SJCRH30 (cell line): ENCODE data around the gene ZNF493. TPM values are rescaled to one million over a fixed set of nuclear protein-coding genes. Genes with fewer than 3 reads are reported as not detected.
A peak's percentile ranks its signal among the peaks of the same experiment; 100 is the strongest.

Experiments used
- DNase-seq, 2 experiments: peaks; one replicate each; pipeline ENCODE4 v3.0.0-alpha.2; 2015 to 2020
- H3K27ac ChIP-seq: fragments of 250-450 bp; sonication (Bioruptor Pico); 2 replicates; pipeline ENCODE4 v1.5.1; 2020; ENCODE audit warnings: mild to moderate bottlenecking, moderate library complexity
- H3K27me3 ChIP-seq: fragments of 250-450 bp; sonication (Bioruptor Pico); 2 replicates; pipeline ENCODE4 v1.5.1; 2020; ENCODE audit warnings: mild to moderate bottlenecking, moderate library complexity
- H3K36me3 ChIP-seq: fragments of 250-450 bp; sonication (Bioruptor Pico); 2 replicates; pipeline ENCODE4 v1.5.1; 2020; ENCODE audit warnings: mild to moderate bottlenecking, moderate library complexity
- H3K4me1 ChIP-seq: fragments of 250-450 bp; sonication (Bioruptor Pico); 2 replicates; pipeline ENCODE4 v1.5.1; 2020; ENCODE audit warnings: mild to moderate bottlenecking, moderate library complexity
- H3K4me3 ChIP-seq: fragments of 250-450 bp; sonication (Bioruptor Pico); 2 replicates; pipeline ENCODE4 v1.5.1; 2020; ENCODE audit warnings: mild to moderate bottlenecking, moderate library complexity
- H3K9me3 ChIP-seq: fragments of 250-450 bp; sonication (Bioruptor Pico); replicated peaks from 2 replicates; pipeline ENCODE4 v1.5.1; 2020; ENCODE audit warnings: mild to moderate bottlenecking, moderate library complexity
- total RNA-seq: library from RNA; depleted of rRNA; stranded (reverse); fragments of >200 nt; shearing (Covaris generic); gene quantifications from 2 replicates; pipeline ENCODE4 v1.2.3, GENCODE V29; 2014; rRNA removed

The ZNF493 gene
- total RNA-seq, result 18.5 and 25.3 TPM in 2 replicates

DNA sequence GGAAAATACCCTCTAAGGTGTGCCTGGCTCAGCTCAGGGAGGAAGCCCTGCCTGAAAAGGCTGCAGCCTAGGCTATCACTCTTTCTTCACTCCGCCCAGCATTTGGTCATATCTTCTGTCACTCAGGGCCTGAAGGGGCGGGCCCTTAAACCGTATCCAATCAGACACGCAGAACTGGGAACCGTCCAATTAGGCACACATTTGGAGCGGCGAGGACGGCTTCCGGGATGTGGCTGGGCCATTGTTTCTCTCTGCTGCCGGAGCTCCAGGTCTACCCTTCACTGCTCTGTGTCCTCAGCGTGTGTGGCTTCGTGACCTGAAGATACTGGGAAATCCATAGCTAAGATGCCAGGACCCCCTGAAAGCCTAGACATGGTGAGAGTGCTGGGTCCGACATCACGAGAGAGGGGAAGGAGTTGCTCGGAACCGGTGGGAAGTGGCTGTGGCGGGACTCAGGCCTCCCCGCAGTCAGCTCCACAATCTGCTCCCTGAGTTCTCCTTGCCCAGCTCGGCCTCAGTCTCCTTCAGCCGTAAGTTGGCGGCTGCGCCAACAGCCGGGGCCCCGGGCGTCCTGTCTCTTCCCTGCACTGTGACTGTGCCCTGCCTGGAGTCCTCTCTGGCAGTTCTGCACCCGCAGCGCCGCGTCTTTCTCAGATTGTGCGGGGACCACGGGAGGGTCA, at the start of gene ZNF493:
Gene ZNF493, plus strand, starts transcription at position 241 of the 680 bp plus-strand sequence. Its CDS starts 105 bp downstream, at position 346.
- H3K36me3 ChIP-seq, result peaks cover 37% of the 10 kb centered on the region
- peak; percentile 94 to 98 for DNase-seq
- H3K27me3 ChIP-seq, result no peaks in the 10 kb centered on the region
- H3K4me3 ChIP-seq, result peak within 1 kb of the TSS; percentile 82
- 0 out of 2 replicates have a peak, but pooled peaks cover 3% of the 10 kb centered on the region for H3K4me1 ChIP-seq
- peaks cover 8% of the 10 kb centered on the region for H3K9me3 ChIP-seq
- H3K27ac ChIP-seq, result peak within 1 kb of the TSS; percentile 80

GRCh38 chr19:21352830-21353229, 44.1 kb upstream of the ZNF493 start:
- Histone ChIP-seq H3K9me3 (0 out of 2 replicates have a peak, but pooled peaks cover 2% of the 10 kb centered on the region), H3K4me3 (no peak overlapping the region), H3K4me1 (no peaks in the 10 kb centered on the region), H3K27ac (no peak overlapping the region), H3K36me3 (no peaks in the 10 kb centered on the region), H3K27me3 (no peaks in the 10 kb centered on the region)
- DNase-seq, result no peak

GRCh38 chr19:21358768-21359451, 38.0 kb upstream of the ZNF493 start, which contains the start of gene ZNF738:
TSS of gene ZNF738 (plus strand) at chr19:21359000. CDS start at chr19:21359141, 141 bp downstream.
- peak within 1 kb of the TSS; percentile 97 for H3K4me3 ChIP-seq
- no peaks in the 10 kb centered on the region for H3K4me1 ChIP-seq
- peak within 1 kb of the TSS; percentile 92 for H3K27ac ChIP-seq
- DNase-seq, result peak; percentile 95 to 98
- H3K9me3 ChIP-seq, result peaks cover 23% of the 10 kb centered on the region
- no peaks in the 10 kb centered on the region for H3K27me3 ChIP-seq
- H3K36me3 ChIP-seq, result peaks cover 37% of the 10 kb centered on the region

- Histone ChIP-seq H3K36me3 (peaks cover 66% of the 10 kb centered on the region), H3K27me3 (no peaks in the 10 kb centered on the region), H3K4me3 (no peak overlapping the region), H3K27ac (no peak overlapping the region), H3K4me1 (no peaks in the 10 kb centered on the region), H3K9me3 (peaks cover 27% of the 10 kb centered on the region)
- DNase-seq, result no peak
Measured at GRCh38 chr19:21362291-21362690, 34.6 kb upstream of the ZNF493 start.

DNA sequence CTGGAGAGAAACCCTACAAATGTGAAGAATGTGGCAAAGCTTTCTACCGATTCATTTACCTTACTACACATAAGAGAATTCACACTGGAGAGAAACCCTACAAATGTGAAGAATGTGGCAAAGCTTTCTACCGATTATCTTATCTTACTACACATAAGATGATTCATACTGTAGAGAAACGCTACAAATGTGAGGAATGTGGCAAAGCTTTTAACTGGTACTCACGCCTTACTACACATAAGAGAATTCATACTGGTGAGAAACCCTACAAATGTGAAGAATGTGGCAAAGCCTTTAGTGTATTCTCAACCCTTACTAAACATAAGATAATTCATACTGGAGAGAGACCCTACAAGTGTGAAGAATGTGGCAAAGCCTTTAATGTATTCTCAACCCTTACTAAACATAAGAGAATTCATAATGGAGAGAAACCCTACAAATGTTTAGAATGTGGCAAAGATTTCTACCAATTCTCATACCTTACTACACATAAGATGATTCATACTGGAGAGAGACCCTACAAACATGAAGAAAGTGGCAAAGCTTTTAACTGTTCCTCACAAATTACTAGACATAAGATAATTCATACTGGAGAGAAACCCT, 12.9 kb upstream of the ZNF493 start:
- DNase-seq, result no peak
- Histone ChIP-seq H3K27ac (no peak overlapping the region), H3K27me3 (no peaks in the 10 kb centered on the region), H3K4me3 (no peak overlapping the region), H3K36me3 (peaks cover 22% of the 10 kb centered on the region), H3K9me3 (peaks cover 34% of the 10 kb centered on the region), H3K4me1 (no peaks in the 10 kb centered on the region)

GRCh38 chr19:21396121-21396520, 812 bp upstream of the ZNF493 start:
- Histone ChIP-seq H3K4me3 (no peak overlapping the region), H3K27me3 (no peaks in the 10 kb centered on the region), H3K4me1 (0 out of 2 replicates have a peak, but pooled peaks cover 3% of the 10 kb centered on the region), H3K27ac (no peak overlapping the region), H3K36me3 (peaks cover 28% of the 10 kb centered on the region), H3K9me3 (peaks cover 7% of the 10 kb centered on the region)
- no peak for DNase-seq

- Histone ChIP-seq H3K36me3 (peaks cover 49% of the 10 kb centered on the region), H3K27ac (no peak overlapping the region), H3K4me1 (0 out of 2 replicates have a peak, but pooled peaks cover 3% of the 10 kb centered on the region), H3K9me3 (peaks cover 15% of the 10 kb centered on the region), H3K27me3 (no peaks in the 10 kb centered on the region), H3K4me3 (no peak overlapping the region)
- DNase-seq, result no peak
Measured at GRCh38 chr19:21398851-21399250, 1.9 kb downstream of the ZNF493 start.

DNA sequence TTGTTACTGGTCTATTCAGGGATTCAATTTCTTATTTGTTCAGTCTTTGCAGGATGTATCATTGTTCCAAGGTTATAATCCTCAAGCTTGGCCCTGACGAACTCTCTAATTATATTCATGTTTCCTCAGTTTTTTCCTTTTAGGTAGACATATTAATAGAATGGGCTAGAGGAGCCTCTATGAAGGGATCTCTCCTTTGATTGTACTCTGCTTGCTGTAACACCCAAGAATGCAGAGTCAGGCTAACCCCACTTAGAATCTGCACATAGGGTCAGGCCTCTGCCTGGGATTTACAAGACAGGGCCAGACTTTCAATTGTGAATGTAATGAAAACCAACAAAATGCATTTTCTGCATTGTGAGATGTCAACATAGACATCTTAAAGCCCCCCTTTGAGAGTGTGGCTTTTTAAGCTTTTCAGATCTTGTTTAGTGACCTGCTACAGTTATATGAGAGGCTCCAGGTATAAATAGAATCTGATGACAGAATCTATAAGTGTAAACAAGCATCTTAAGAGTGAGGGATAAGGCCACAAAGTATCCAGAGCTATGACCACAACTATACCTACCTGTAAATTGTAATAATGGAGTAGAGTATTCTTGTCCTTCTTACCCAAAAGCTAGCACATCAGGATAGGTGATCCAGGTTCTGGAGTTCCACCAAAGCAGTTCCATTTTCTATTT, 5.5 kb downstream of the ZNF493 start:
- DNase-seq, result no peak
- peaks cover 72% of the 10 kb centered on the region for H3K36me3 ChIP-seq
- no peaks in the 10 kb centered on the region for H3K27me3 ChIP-seq
- H3K4me3 ChIP-seq, result no peak overlapping the region
- 0 out of 2 replicates have a peak, but pooled peaks cover 3% of the 10 kb centered on the region for H3K4me1 ChIP-seq
- H3K27ac ChIP-seq, result no peak overlapping the region
- H3K9me3 ChIP-seq, result peaks cover 15% of the 10 kb centered on the region

GRCh38 chr19:21410166-21410565, 13.2 kb downstream of the ZNF493 start:
- H3K27me3 ChIP-seq, result no peaks in the 10 kb centered on the region
- H3K36me3 ChIP-seq, result peaks cover 55% of the 10 kb centered on the region
- peaks cover 9% of the 10 kb centered on the region; the same call in 1 of the 2 replicates for H3K9me3 ChIP-seq
- H3K4me1 ChIP-seq, result no peaks in the 10 kb centered on the region
- no peak for DNase-seq
- H3K27ac ChIP-seq, result no peak overlapping the region
- no peak overlapping the region for H3K4me3 ChIP-seq

DNA sequence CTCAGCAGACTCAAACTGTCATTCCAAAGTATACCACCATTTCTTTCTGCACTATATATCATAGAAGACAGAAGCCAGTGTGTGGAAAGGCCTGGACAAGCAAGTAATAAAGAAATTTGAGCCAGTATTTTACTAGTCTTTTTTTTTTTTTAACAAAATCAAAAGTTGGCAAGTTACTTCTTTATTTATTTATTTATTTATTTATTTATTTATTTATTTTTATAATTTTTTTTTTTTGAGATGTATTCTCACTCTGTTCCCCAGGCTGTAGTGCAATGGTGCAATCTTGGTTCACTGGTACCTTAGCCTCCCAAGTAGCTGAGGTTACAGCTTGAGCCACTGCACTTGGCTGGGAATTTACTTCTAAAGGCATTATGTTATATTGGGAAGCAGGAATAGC, 25.3 kb downstream of the ZNF493 start:
- no peak for DNase-seq
- no peaks in the 10 kb centered on the region for H3K27me3 ChIP-seq
- H3K27ac ChIP-seq, result no peak overlapping the region
- H3K36me3 ChIP-seq, result no peaks in the 10 kb centered on the region
- no peaks in the 10 kb centered on the region for H3K4me1 ChIP-seq
- H3K9me3 ChIP-seq, result peaks cover 15% of the 10 kb centered on the region; the same call in 1 of the 2 replicates
- H3K4me3 ChIP-seq, result no peak overlapping the region

DNA sequence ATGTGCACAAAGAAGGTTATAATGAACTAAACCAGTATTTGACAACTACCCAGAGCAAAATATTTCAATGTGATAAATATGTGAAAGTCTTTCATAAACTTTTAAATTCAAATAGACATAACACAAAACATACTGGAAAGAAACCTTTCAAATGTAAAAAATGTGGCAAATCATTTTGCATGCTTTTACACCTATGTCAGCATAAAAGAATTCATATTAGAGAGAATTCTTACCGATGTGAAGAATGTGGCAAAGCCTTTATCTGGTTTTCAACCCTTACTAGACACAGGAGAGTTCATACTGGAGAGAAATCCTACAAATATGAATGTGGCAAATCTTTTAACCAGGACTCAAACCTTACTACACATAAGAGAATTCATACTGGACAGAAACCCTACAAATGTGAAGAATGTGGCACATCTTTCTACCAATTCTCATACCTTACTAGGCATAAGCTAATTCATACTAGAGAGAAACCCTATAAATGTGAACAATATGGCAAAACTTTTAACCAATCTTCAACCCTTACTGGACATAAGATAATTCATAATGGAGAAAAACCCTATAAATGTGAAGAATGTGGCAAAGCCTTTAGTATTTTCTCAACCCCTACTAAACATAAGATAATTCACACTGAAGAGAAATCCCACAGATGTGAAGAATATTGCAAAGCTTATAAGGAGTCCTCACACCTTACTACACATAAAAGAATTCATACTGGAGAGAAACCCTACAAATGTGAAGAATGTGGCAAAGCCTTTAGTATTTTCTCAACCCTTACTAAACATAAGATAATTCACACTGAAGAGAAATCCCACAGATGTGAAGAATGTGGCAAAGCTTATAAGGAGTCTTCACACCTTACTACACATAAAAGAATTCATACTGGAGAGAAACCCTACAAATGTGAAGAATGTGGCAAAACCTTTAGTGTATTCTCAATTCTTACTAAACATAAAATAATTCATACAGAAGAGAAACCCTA, 26.4 kb downstream of the ZNF493 start:
- no peak for DNase-seq
- peaks cover 15% of the 10 kb centered on the region; the same call in 1 of the 2 replicates for H3K9me3 ChIP-seq
- H3K4me1 ChIP-seq, result no peaks in the 10 kb centered on the region
- no peak overlapping the region for H3K4me3 ChIP-seq
- no peak overlapping the region for H3K27ac ChIP-seq
- no peaks in the 10 kb centered on the region for H3K36me3 ChIP-seq
- no peaks in the 10 kb centered on the region for H3K27me3 ChIP-seq

DNA sequence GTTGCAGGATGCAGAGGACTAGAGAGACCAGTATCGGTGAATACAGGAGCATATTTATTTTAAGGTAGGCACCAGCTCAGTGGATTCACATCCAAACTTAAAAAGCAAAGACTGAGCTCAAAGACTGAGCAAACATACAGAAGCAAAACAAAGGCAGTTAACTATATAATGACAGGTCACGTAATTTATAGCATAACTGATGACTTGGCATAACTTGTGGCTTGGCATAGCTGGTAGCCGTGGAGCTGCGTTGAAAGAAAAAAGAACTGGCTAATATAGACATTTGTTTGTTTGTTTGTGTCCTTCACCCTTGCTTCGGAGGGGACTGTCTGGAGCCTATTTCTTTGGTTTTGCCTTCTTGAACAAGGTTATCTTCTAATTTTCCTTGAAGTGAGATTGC, 33.7 kb downstream of the ZNF493 start:
- Histone ChIP-seq H3K27ac (no peak overlapping the region), H3K4me1 (no peaks in the 10 kb centered on the region), H3K36me3 (no peaks in the 10 kb centered on the region)

DNA sequence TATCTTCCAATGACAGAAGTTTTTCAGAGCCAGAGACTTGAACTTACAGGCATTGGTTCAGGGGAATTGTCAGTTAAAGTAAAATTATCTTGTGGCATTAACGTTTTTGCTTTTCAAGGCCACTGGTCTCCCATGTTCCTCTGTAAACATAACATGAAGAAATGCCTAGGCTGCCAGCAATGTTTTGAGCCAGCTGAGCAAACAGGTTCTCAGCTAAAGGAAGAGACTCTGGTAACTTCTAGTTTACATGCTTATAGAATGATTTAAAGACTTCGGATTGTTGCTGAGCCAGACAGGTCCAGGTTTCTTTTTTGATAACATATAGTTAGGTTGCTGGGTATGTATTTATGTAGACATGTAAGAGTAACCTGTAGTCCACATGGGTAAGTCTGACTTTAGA, 35.7 kb downstream of the ZNF493 start:
- Histone ChIP-seq H3K9me3 (no peaks in the 10 kb centered on the region; the same call in 1 of the 2 replicates), H3K27me3 (no peaks in the 10 kb centered on the region), H3K27ac (no peak overlapping the region), H3K4me3 (no peak overlapping the region), H3K4me1 (no peaks in the 10 kb centered on the region), H3K36me3 (no peaks in the 10 kb centered on the region)
- DNase-seq, result no peak

More for the DNA sequence above, 33.7 kb downstream of the ZNF493 start:
- DNase-seq, result no peak
- Histone ChIP-seq H3K27me3 (no peaks in the 10 kb centered on the region), H3K4me3 (no peak overlapping the region), H3K9me3 (no peaks in the 10 kb centered on the region; the same call in none of the 2 replicates)
